HepG2 (cell line): ENCODE results near the gene VPS37D. TPM values are rescaled to one million over a fixed set of nuclear protein-coding genes. Genes with fewer than 3 reads are reported as not detected.
A peak's percentile ranks its signal among the peaks of the same experiment; 100 is the strongest.

ENCODE experiments used
- BRCA1 ChIP-seq: sonication (generic); formaldehyde crosslinking; IDR thresholded peaks from 2 replicates; pipeline ENCODE4 v1.4.0; 2020; ENCODE audit warnings: missing genetic modification reagents
- BRD4 ChIP-seq: sonication (generic); formaldehyde crosslinking; IDR thresholded peaks from 2 replicates; pipeline ENCODE4 v1.4.0; 2020; ENCODE audit warnings: missing genetic modification reagents
- FOXC1 ChIP-seq: sonication (generic); formaldehyde crosslinking; IDR thresholded peaks from 2 replicates; pipeline ENCODE4 v1.8.0; 2022; ENCODE audit warnings: mild to moderate bottlenecking, missing genetic modification reagents, borderline replicate concordance
- FOXK1 ChIP-seq: sonication (generic); formaldehyde crosslinking; IDR thresholded peaks from 2 replicates; pipeline ENCODE4 v1.4.0; 2020; ENCODE audit warnings: low read depth, missing genetic modification reagents, borderline replicate concordance
- FOXK2 ChIP-seq: fragments of 450-650 bp; IDR thresholded peaks from 2 replicates; pipeline ENCODE4 v1.6.1; 2016
- HNRNPL ChIP-seq: fragments of 200-400 bp; formaldehyde crosslinking; IDR thresholded peaks from 2 replicates; pipeline ENCODE4 v1.6.1; 2017; ENCODE audit warnings: mild to moderate bottlenecking, low read depth, low read length
- NFIB ChIP-seq: sonication (generic); formaldehyde crosslinking; IDR thresholded peaks from 2 replicates; pipeline ENCODE4 v1.9.0; 2021; ENCODE audit warnings: missing genetic modification reagents, mild to moderate bottlenecking, borderline replicate concordance
- PHF8 ChIP-seq: sonication (generic); formaldehyde crosslinking; IDR thresholded peaks from 2 replicates; pipeline ENCODE4 v1.5.0; 2020; ENCODE audit warnings: missing genetic modification reagents
- PLRG1 ChIP-seq: fragments of 450-650 bp; conservative IDR thresholded peaks from 2 replicates; pipeline ENCODE4 v1.6.1; 2016
- POLR2A ChIP-seq, 2 experiments: IDR thresholded peaks; 2 replicates each; pipeline ENCODE4 v1.6.1; 2011; ENCODE audit warnings: low read depth in 2 of 2, low read length in 2 of 2, mild to moderate bottlenecking in 1 of 2, moderate library complexity in 1 of 2; ENCODE audit not compliant: insufficient read depth in 1 of 2
- RARA ChIP-seq: IDR thresholded peaks from 2 replicates; pipeline ENCODE4 v1.6.1; 2016; ENCODE audit warnings: missing genetic modification reagents, missing compliant biosample characterization
- SIN3A ChIP-seq: IDR thresholded peaks from 2 replicates; pipeline ENCODE4 v1.6.1; 2011; ENCODE audit warnings: low read depth, mild to moderate bottlenecking, control low read depth, low read length, borderline replicate concordance
- SKI ChIP-seq: fragments of 450-650 bp; IDR thresholded peaks from one replicate; pipeline ENCODE4 v1.6.1; 2018; ENCODE audit warnings: mild to moderate bottlenecking; ENCODE audit not compliant: partially characterized antibody
- YEATS2 ChIP-seq: sonication (generic); formaldehyde crosslinking; IDR thresholded peaks from 2 replicates; pipeline ENCODE4 v1.4.0; 2020; ENCODE audit warnings: missing genetic modification reagents, borderline replicate concordance
- ZBED4 ChIP-seq: sonication (generic); formaldehyde crosslinking; IDR thresholded peaks from 2 replicates; pipeline ENCODE4 v1.4.0; 2020; ENCODE audit warnings: missing genetic modification reagents, borderline replicate concordance
- ZBTB38 ChIP-seq: sonication (generic); formaldehyde crosslinking; IDR thresholded peaks from 2 replicates; pipeline ENCODE4 v1.5.1; 2020; ENCODE audit warnings: mild to moderate bottlenecking, missing genetic modification reagents
- ZBTB46 ChIP-seq: sonication (generic); formaldehyde crosslinking; IDR thresholded peaks from 2 replicates; pipeline ENCODE4 v1.4.0; 2020; ENCODE audit warnings: mild to moderate bottlenecking, missing genetic modification reagents, borderline replicate concordance
- ZNF17 ChIP-seq: sonication (generic); formaldehyde crosslinking; IDR thresholded peaks from 2 replicates; pipeline ENCODE4 v1.5.0; 2020; ENCODE audit warnings: mild to moderate bottlenecking, missing genetic modification reagents
- ZNF430 ChIP-seq: sonication (generic); formaldehyde crosslinking; IDR thresholded peaks from 2 replicates; pipeline ENCODE4 v1.9.0; 2021; ENCODE audit warnings: mild to moderate bottlenecking, missing genetic modification reagents
- ZNF670 ChIP-seq: sonication (generic); formaldehyde crosslinking; IDR thresholded peaks from 2 replicates; pipeline ENCODE4 v1.8.0; 2022; ENCODE audit warnings: mild to moderate bottlenecking, missing genetic modification reagents, borderline replicate concordance
- ZNF709 ChIP-seq: sonication (generic); formaldehyde crosslinking; IDR thresholded peaks from 2 replicates; pipeline ENCODE4 v1.5.0; 2020; ENCODE audit warnings: mild to moderate bottlenecking, missing genetic modification reagents
- ZNF839 ChIP-seq: sonication (generic); formaldehyde crosslinking; IDR thresholded peaks from 2 replicates; pipeline ENCODE4 v1.4.0; 2020; ENCODE audit warnings: missing genetic modification reagents, mild to moderate bottlenecking, borderline replicate concordance
- polyA plus RNA-seq, 8 experiments: library from polyadenylated mRNA; depleted of rRNA in 3 of 8; stranded (reverse) in 7 of 8; unstranded in 1 of 8; fragments of >200 nt; fragmentation: Illumina TruSeq in 4 of 8; extraction: Trizol in 4 of 8; gene quantifications; 2 replicates each; pipeline versions ENCODE4 v1.2.1 to v1.2.3, GENCODE V29; 2011 to 2016; ENCODE audit warnings: low read depth in 4 of 8, missing spikeins in 1 of 8, mixed read lengths in 1 of 8; ENCODE audit not compliant: insufficient read depth in 1 of 8
- total RNA-seq, 5 experiments: library from RNA; depleted of rRNA; stranded (reverse); fragments of >200 nt; fragmentation: Illumina TruSeq; extraction: Trizol; gene quantifications; 2 replicates each; pipeline ENCODE4 v1.2.3, GENCODE V29; 2016; ENCODE audit warnings: low read depth in 1 of 5
- TF ChIP-seq, protein P1 (sequence below): sonication (generic); formaldehyde crosslinking; IDR thresholded peaks from 2 replicates; pipeline ENCODE4 v1.9.0; 2021; ENCODE audit warnings: missing genetic modification reagents, borderline replicate concordance
- TF ChIP-seq, protein P2 (sequence below): fragments of 450-650 bp; IDR thresholded peaks from 2 replicates; pipeline ENCODE4 v1.6.1; 2017

The VPS37D gene
- total and polyA plus RNA-seq, 2 of the 13 experiments (the other 11 are each of a cell fraction or from before 2014, with no cell fraction given) = 3.8 to 6.3 TPM

DNA sequence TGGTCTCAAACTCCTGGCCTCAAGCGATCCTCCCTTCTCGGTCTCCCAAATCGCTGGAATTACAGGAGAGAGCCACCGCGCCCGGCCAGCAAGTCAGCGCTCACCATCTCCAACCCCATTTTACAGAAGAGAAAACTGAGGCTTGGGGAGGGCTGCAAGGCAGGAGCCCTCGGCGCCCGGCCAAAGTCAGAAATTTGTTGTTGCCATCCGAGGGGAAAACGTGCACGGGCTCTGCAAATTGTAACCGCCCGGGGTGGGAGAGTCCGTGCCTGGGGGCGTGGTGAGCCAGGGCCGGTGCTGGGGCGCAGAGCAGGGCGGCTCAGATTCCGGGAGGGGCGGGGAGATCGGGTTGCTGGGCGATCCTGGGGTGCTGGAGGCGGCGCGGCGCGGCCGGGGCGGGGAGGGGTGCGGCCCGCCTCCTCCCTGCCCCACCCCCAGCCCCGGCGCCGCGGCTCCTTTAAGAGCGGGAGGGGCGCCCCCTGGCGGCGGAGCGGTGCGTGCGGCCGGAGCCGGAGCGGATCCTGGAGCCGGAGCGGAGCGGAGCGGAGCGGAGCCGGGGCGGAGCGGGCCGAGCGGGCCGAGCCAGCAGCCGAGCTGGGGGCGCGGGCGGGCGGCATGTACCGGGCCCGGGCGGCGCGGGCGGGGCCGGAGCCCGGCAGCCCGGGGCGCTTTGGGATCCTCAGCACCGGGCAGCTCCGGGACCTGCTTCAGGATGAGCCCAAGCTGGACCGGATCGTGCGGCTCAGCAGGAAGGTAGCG, at the start of gene VPS37D (continued):
- TF ChIP-seq ZBED4 (CRISPR knock-in tag) = peak; percentile 97
- peak; percentile 80 for TF ChIP-seq ZBTB38 (CRISPR knock-in tag)
- peak; percentile 43 for TF ChIP-seq SKI
- TF ChIP-seq FOXC1 (CRISPR knock-in tag) = no peak
- TF ChIP-seq, protein P1, sequence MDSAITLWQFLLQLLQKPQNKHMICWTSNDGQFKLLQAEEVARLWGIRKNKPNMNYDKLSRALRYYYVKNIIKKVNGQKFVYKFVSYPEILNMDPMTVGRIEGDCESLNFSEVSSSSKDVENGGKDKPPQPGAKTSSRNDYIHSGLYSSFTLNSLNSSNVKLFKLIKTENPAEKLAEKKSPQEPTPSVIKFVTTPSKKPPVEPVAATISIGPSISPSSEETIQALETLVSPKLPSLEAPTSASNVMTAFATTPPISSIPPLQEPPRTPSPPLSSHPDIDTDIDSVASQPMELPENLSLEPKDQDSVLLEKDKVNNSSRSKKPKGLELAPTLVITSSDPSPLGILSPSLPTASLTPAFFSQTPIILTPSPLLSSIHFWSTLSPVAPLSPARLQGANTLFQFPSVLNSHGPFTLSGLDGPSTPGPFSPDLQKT (CRISPR knock-in tag) = no peak
- TF ChIP-seq FOXK2 = no peak
- no peak for TF ChIP-seq NFIB (CRISPR knock-in tag)
- TF ChIP-seq POLR2A (IDR thresholded peaks at IDR 0.05; ENCODE audit: insufficient read depth in 1 of 2, low read depth in 2 of 2, low read length in 2 of 2) = no peak
- TF ChIP-seq ZNF17 (CRISPR knock-in tag) = no peak
- TF ChIP-seq PLRG1 = no peak
- no peak for TF ChIP-seq YEATS2 (CRISPR knock-in tag)
- no peak for TF ChIP-seq ZNF709 (CRISPR knock-in tag)
- peak; percentile 75; the same call in 1 of the 2 replicates for TF ChIP-seq SIN3A
- TF ChIP-seq ZNF430 (CRISPR knock-in tag) = peak; percentile 30; the same call in 1 of the 2 replicates
- no peak; the same call in none of the 2 replicates for TF ChIP-seq PHF8
- no peak for TF ChIP-seq ZNF670 (CRISPR knock-in tag)
- TF ChIP-seq FOXK1 (CRISPR knock-in tag) = no peak; the same call in 1 of the 2 replicates
- TF ChIP-seq HNRNPL = no peak
- no peak for TF ChIP-seq ZNF839 (CRISPR knock-in tag)
- TF ChIP-seq BRCA1 = no peak
- peak; percentile 20; the same call in 1 of the 2 replicates for TF ChIP-seq RARA (CRISPR knock-in tag)
- TF ChIP-seq BRD4 (CRISPR knock-in tag) = no peak
- TF ChIP-seq, protein P2, sequence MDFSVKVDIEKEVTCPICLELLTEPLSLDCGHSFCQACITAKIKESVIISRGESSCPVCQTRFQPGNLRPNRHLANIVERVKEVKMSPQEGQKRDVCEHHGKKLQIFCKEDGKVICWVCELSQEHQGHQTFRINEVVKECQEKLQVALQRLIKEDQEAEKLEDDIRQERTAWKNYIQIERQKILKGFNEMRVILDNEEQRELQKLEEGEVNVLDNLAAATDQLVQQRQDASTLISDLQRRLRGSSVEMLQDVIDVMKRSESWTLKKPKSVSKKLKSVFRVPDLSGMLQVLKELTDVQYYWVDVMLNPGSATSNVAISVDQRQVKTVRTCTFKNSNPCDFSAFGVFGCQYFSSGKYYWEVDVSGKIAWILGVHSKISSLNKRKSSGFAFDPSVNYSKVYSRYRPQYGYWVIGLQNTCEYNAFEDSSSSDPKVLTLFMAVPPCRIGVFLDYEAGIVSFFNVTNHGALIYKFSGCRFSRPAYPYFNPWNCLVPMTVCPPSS = no peak
- TF ChIP-seq ZBTB46 (CRISPR knock-in tag) = no peak
